Bone marrow (tissue), 2 donors: ENCODE results near the gene MED13L.

Experiments used
- DNase-seq, 2 donors: peaks; one replicate each; lab custom pipeline; 2025; lab: John Stamatoyannopoulos, UW

MED13L gene

GRCh38 chr12:116180448-116180847 is 97.0 kb downstream of the MED13L start:
- DNase-seq = no peak

- DNase-seq = no peak
Observed at GRCh38 chr12:116179384-116179783, 98.1 kb downstream of the MED13L start.

- DNase-seq = no peak
Observed at GRCh38 chr12:116177017-116177416, 100.5 kb downstream of the MED13L start.

GRCh38 chr12:116174904-116175303 is 102.6 kb downstream of the MED13L start:
- DNase-seq = no peak

GRCh38 chr12:116174006-116174405 is 103.5 kb downstream of the MED13L start:
- no peak for DNase-seq

- DNase-seq = peak in 1 of 2 donors; percentile 70
Observed at GRCh38 chr12:116172224-116172849, 105.2 kb downstream of the MED13L start.

GRCh38 chr12:116171549-116171948 is 105.9 kb downstream of the MED13L start:
- no peak for DNase-seq

GRCh38 chr12:116169071-116169470 is 108.4 kb downstream of the MED13L start:
- no peak for DNase-seq

- no peak for DNase-seq
Observed at GRCh38 chr12:116166306-116166705, 111.2 kb downstream of the MED13L start.

- peak in 1 of 2 donors; percentile 24 for DNase-seq
Observed at GRCh38 chr12:116165036-116165425, 112.5 kb downstream of the MED13L start.

- no peak for DNase-seq
Observed at GRCh38 chr12:116164250-116165035, 113.0 kb downstream of the MED13L start.

GRCh38 chr12:116162071-116162470 is 115.4 kb downstream of the MED13L start:
- no peak for DNase-seq

- no peak for DNase-seq
Observed at GRCh38 chr12:116161588-116161987, 115.9 kb downstream of the MED13L start.

GRCh38 chr12:116160883-116161458 is 116.5 kb downstream of the MED13L start:
- DNase-seq = no peak

GRCh38 chr12:116160231-116160630 is 117.3 kb downstream of the MED13L start:
- no peak for DNase-seq

- DNase-seq = no peak
Observed at GRCh38 chr12:116159593-116160200, 117.8 kb downstream of the MED13L start.

- no peak for DNase-seq
Observed at GRCh38 chr12:116159175-116159574, 118.3 kb downstream of the MED13L start.

GRCh38 chr12:116157845-116158267 is 119.6 kb downstream of the MED13L start:
- no peak for DNase-seq

- DNase-seq = no peak
Observed at GRCh38 chr12:116156614-116157013, 120.9 kb downstream of the MED13L start.

GRCh38 chr12:116155383-116155782 is 122.1 kb downstream of the MED13L start:
- DNase-seq = no peak

GRCh38 chr12:116153983-116154382 is 123.5 kb downstream of the MED13L start:
- no peak for DNase-seq

GRCh38 chr12:116153113-116153512 is 124.4 kb downstream of the MED13L start:
- DNase-seq = no peak

GRCh38 chr12:116152268-116152667 is 125.2 kb downstream of the MED13L start:
- no peak for DNase-seq
